ENCODE results near the gene C2orf92. TPM values are rescaled to one million over a fixed set of nuclear protein-coding genes. Genes with fewer than 3 reads are reported as not detected.

C2orf92 gene
- total RNA-seq, 1 experiment from 2014 or later: 11.2 TPM

GRCh38 chr2:97698530-97698929 lies 29.0 kb downstream of the C2orf92 start:
- intact Hi-C loops (cut with micrococcal nuclease; ENCODE audit: unreplicated experiment): loop anchor here (5.0 kb wide), 1 partner anchor 51 kb away; the partner anchor contains the start of gene COX5B
- peaks cover 9% of the 10 kb centered on the region for H3K9me3 ChIP-seq (ENCODE audit: insufficient read depth, low read depth)
- POLR2A ChIA-PET (ENCODE audit: unreplicated experiment): no interaction called here
- no peaks in the 10 kb centered on the region for H4K20me1 ChIP-seq (ENCODE audit: insufficient read depth)
- no peak overlapping the region for H3K27ac ChIP-seq
- BruUV-seq (replicated peaks): no TSS peak
- H3F3A ChIP-seq (ENCODE audit: insufficient read depth, low read depth): peaks cover 9% of the 10 kb centered on the region; the same call in 1 of the 2 replicates
- H3K4me3 ChIP-seq: no peak overlapping the region
- no peaks in the 10 kb centered on the region for H3K27me3 ChIP-seq (ENCODE audit: insufficient read depth, low read depth)
- H3K79me2 ChIP-seq (ENCODE audit: low read depth): no peaks in the 10 kb centered on the region
- no peak overlapping the region for H2AFZ ChIP-seq
- TF ChIP-seq EZH2 (IDR thresholded peaks at IDR 0.05; ENCODE audit: low read depth): no peak
- CTCF ChIA-PET: interaction anchor here (0.7 to 1.4 kb wide), 2 partner anchors 34 to 108 kb away, joined by 3 read pairs; no protein-coding TSS in a partner anchor
- no peak for DNase-seq
- no peaks in the 10 kb centered on the region for H3K9me2 ChIP-seq (ENCODE audit: insufficient read depth)
- no peak overlapping the region for H3K4me2 ChIP-seq
- no peaks in the 10 kb centered on the region for H3K4me1 ChIP-seq (replicated peaks; ENCODE audit: insufficient read depth)
- no peaks in the 10 kb centered on the region for H3K36me3 ChIP-seq (ENCODE audit: low read depth)

DNA sequence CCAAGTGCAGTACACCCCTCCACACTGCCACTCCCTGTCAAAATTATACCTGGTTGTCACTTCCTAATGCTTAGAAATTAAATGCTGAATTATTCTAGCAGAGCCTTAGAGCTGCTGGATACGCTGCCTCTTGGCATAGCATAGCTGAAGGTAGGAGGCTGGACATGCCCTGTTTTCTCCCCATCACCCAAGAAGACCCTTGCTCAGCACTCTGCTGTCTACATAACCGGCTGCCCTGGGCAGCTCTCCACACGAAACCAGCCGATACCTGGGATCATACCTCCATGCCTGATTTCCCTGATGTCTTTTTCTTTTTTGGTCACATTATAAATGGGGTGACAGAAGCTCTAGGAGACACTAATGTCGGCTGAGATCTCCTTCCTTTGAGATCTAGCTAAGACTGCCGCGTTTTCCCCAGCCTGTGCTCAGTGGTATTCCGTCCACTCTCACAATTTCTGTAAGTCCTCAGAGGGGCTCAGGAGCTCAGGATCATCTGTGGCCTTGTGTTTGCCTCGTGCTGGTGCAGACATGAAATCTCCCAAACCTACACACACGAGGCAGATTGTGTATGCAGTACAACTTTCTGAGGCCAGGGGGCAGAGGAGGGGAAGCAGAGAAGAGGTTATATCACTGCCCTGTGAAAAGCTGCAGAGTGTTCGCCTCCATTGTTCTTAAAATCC lies 30.4 kb downstream of the C2orf92 start:
- Histone ChIP-seq H3K4me1 (replicated peaks; ENCODE audit: insufficient read depth) (no peaks in the 10 kb centered on the region), H3K9me2 (ENCODE audit: insufficient read depth) (no peaks in the 10 kb centered on the region), H3K4me3 (no peak overlapping the region), H4K20me1 (ENCODE audit: insufficient read depth) (no peaks in the 10 kb centered on the region), H3K27ac (no peak overlapping the region), H3K4me2 (no peak overlapping the region), H3F3A (ENCODE audit: insufficient read depth, low read depth) (peaks cover 9% of the 10 kb centered on the region; the same call in 1 of the 2 replicates), H3K27me3 (ENCODE audit: insufficient read depth, low read depth) (0 out of 2 replicates have a peak, but pooled peaks cover 5% of the 10 kb centered on the region), H3K9me3 (ENCODE audit: insufficient read depth, low read depth) (no peaks in the 10 kb centered on the region), H3K36me3 (ENCODE audit: low read depth) (no peaks in the 10 kb centered on the region), H3K79me2 (ENCODE audit: low read depth) (no peaks in the 10 kb centered on the region), H2AFZ (no peak overlapping the region)
- no TSS peak for BruUV-seq (replicated peaks)
- POLR2A ChIA-PET (ENCODE audit: unreplicated experiment): no interaction called here
- intact Hi-C loops (cut with micrococcal nuclease; ENCODE audit: unreplicated experiment): loop anchor here (1.0 to 5.0 kb wide), 3 partner anchors 53 to 685 kb away; partner anchors contain the start of gene COX5B
- DNase-seq: peak in 1 of 2 experiments; percentile 62
- TF ChIP-seq EZH2 (IDR thresholded peaks at IDR 0.05; ENCODE audit: low read depth) (no peak), CTCF (conservative IDR thresholded peaks at IDR 0.05) (peak; percentile 86)
- CTCF ChIA-PET: interaction anchor here (0.6 to 1.3 kb wide), 7 partner anchors 9 to 686 kb away, joined by 3 to 5 read pairs (median 3); no protein-coding TSS in a partner anchor

GRCh38 chr2:97701186-97701585 lies 31.7 kb downstream of the C2orf92 start:
- Histone ChIP-seq H3K4me3 (no peak overlapping the region), H2AFZ (no peak overlapping the region), H3K4me1 (replicated peaks; ENCODE audit: insufficient read depth) (no peaks in the 10 kb centered on the region), H3K36me3 (ENCODE audit: low read depth) (no peaks in the 10 kb centered on the region), H3K27me3 (ENCODE audit: insufficient read depth, low read depth) (0 out of 2 replicates have a peak, but pooled peaks cover 5% of the 10 kb centered on the region), H3K4me2 (no peak overlapping the region), H3K27ac (no peak overlapping the region), H3K9me3 (ENCODE audit: insufficient read depth, low read depth) (no peaks in the 10 kb centered on the region), H3K79me2 (ENCODE audit: low read depth) (no peaks in the 10 kb centered on the region), H3K9me2 (ENCODE audit: insufficient read depth) (no peaks in the 10 kb centered on the region), H3F3A (ENCODE audit: insufficient read depth, low read depth) (peaks cover 9% of the 10 kb centered on the region; the same call in 1 of the 2 replicates), H4K20me1 (ENCODE audit: insufficient read depth) (no peaks in the 10 kb centered on the region)
- CTCF ChIA-PET: interaction anchor here (0.7 kb wide), 3 partner anchors 382 to 782 kb away, joined by 4 to 5 read pairs (median 4); no protein-coding TSS in a partner anchor
- no TSS peak for BruUV-seq (replicated peaks)
- TF ChIP-seq CTCF (conservative IDR thresholded peaks at IDR 0.05) (no peak), EZH2 (IDR thresholded peaks at IDR 0.05; ENCODE audit: low read depth) (no peak)
- intact Hi-C loops (cut with micrococcal nuclease; ENCODE audit: unreplicated experiment): loop anchor here (5.0 kb wide), 1 partner anchor 486 kb away; no protein-coding TSS in a partner anchor
- no peak for DNase-seq
- POLR2A ChIA-PET (ENCODE audit: unreplicated experiment): no interaction called here
